GM10248 (cell line): ENCODE data around the gene PPM1B.
A peak's percentile ranks its signal among the peaks of the same experiment; 100 is the strongest.

Experiments
- CTCF ChIA-PET: fragments of 300-600 bp; sonication (Branson Sonifier 250); formaldehyde crosslinking; extraction: SDS; loops from one replicate; lab custom pipeline; 2021; ENCODE audit warnings: antibody characterized with exemption; lab: Yijun Ruan, JAX
- POLR2A ChIA-PET: fragments of 350-650 bp; sonication (Branson Sonifier 250); formaldehyde crosslinking; extraction: SDS; loops from one replicate; lab custom pipeline; 2020; ENCODE audit warnings: antibody characterized with exemption; lab: Yijun Ruan, JAX
- DNase-seq: peaks from one replicate; pipeline ENCODE4 v3.0.0; 2012; ENCODE audit errors: extremely low spot score
- TF ChIP-seq, protein P1 (sequence below): IDR thresholded peaks from 2 replicates; pipeline ENCODE4 v1.5.1; 2012; ENCODE audit warnings: mild to moderate bottlenecking, low read depth; ENCODE audit errors: extremely low read depth, missing control alignments, control extremely low read depth

The PPM1B gene

GRCh38 chr2:44190526-44190925 is 21.9 kb downstream of the PPM1B start:
- POLR2A ChIA-PET = no interaction called here
- TF ChIP-seq, protein P1, sequence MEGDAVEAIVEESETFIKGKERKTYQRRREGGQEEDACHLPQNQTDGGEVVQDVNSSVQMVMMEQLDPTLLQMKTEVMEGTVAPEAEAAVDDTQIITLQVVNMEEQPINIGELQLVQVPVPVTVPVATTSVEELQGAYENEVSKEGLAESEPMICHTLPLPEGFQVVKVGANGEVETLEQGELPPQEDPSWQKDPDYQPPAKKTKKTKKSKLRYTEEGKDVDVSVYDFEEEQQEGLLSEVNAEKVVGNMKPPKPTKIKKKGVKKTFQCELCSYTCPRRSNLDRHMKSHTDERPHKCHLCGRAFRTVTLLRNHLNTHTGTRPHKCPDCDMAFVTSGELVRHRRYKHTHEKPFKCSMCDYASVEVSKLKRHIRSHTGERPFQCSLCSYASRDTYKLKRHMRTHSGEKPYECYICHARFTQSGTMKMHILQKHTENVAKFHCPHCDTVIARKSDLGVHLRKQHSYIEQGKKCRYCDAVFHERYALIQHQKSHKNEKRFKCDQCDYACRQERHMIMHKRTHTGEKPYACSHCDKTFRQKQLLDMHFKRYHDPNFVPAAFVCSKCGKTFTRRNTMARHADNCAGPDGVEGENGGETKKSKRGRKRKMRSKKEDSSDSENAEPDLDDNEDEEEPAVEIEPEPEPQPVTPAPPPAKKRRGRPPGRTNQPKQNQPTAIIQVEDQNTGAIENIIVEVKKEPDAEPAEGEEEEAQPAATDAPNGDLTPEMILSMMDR = no peak
- no peak for DNase-seq
- CTCF ChIA-PET = interaction anchor here (1.0 to 1.9 kb wide), 2 partner anchors 14 to 19 kb away, joined by 3 to 7 read pairs; no protein-coding TSS in a partner anchor

DNA sequence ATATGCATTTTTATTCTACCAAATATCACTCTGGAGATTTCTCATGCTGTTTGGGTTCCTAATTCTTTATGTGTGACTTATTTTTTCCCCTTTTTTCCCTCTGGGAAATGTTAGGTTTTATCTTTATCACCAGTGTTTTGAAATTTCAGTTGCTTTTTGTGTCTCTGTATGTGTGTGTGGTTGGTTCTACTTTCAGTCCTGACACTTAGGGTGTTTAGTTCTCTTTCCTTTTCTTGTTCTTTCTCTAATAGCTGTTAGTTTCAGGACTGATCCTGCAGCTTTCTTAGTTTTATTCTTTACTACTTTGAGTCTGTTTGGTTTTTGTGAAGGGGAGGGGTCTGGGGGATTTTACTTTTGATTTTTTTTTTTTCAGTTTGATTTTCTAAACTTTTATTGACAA is 23.1 kb downstream of the PPM1B start:
- POLR2A ChIA-PET = interaction anchor here (1.3 kb wide), 1 partner anchor 24 kb away, joined by 8 read pairs; the partner anchor contains the start of gene PPM1B
- CTCF ChIA-PET = interaction anchor here (0.7 kb wide), 1 partner anchor 30 kb away, joined by 3 read pairs; no protein-coding TSS in a partner anchor
- TF ChIP-seq, protein P1 = no peak
- DNase-seq = peak; percentile 67

GRCh38 chr2:44192646-44193045 is 24.0 kb downstream of the PPM1B start:
- DNase-seq = no peak
- ChIA-PET CTCF (no interaction called here), POLR2A (interaction anchor here (1.3 kb wide), 1 partner anchor 24 kb away, joined by 8 read pairs; the partner anchor contains the start of gene PPM1B)
- TF ChIP-seq, protein P1 = no peak

DNA sequence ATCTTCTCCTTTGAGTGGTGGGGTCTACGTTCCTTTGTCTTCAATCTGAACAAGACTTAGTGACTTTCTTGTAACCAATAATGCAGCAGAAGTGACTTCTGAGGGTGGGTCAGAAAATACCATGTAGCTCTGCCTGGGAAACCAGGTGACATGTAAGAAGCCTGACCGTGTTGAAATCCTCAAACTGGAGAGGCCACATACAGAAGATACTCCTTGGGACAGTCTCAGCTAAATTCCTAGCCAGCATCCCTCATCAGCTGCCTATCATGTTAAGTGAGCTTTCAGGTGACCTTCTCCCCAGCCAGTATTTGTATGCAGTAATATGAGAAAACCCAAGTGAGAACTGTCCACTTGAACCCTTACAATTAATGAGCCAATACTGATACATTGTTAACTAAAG is 27.0 kb downstream of the PPM1B start:
- no peak for DNase-seq
- CTCF ChIA-PET = no interaction called here
- TF ChIP-seq, protein P1 = no peak
- POLR2A ChIA-PET = no interaction called here

DNA sequence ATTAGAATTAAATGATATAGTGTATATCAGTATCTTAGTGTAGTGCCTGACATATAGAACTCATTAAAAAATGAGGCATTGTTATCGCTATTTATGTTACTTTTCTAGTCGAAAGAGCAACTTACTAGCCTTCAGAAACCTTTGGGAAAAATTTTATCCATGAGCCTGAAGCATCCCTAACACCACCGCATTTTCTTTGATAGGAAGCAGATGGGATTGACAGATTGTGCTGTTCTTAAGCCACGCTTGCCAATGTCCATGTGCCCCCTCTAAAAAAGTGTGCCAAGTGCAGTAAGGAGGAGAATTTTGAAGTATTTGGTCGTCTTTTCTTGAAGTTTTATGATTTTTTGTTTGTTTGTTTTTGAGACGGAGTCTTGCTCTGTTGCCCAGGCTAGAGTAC is 29.1 kb downstream of the PPM1B start:
- ChIA-PET CTCF (no interaction called here), POLR2A (no interaction called here)
- no peak for DNase-seq
- TF ChIP-seq, protein P1 = no peak

DNA sequence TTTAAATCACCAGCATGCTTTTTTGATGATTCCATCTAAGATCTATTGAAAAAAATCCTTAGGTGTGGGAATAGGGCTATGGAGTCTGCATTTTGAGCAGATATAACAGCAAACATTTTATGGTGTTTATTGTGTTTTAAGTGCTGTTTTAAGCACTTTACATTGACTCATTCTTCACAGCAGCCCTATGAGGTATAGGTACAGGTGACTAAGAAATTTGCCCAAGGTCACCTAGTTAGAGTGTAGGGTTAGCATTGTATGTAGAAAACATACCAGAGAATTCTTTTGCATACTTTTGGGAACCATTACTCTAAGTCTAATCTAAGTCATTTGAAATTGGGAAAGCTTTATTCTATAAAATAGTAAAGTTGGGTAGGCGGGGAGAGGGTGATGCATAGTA is 31.3 kb downstream of the PPM1B start:
- no peak for DNase-seq
- TF ChIP-seq, protein P1 = no peak
- POLR2A ChIA-PET = no interaction called here
- CTCF ChIA-PET = interaction anchor here (1.6 kb wide), 1 partner anchor 21 kb away, joined by 3 read pairs; no protein-coding TSS in a partner anchor
